Uterus (tissue), 4 donors: ENCODE measurements around the gene MRPL34. TPM values are rescaled to one million over a fixed set of nuclear protein-coding genes. Genes with fewer than 3 reads are reported as not detected.

Source experiments
- DNase-seq, 2 donors: peaks; one replicate each; pipeline ENCODE4 v3.0.0-alpha.2; 2019 to 2020
- H3K27ac ChIP-seq, 2 donors: fragments of 200-600 bp; sonication (generic); 1 replicate in 1 of 2; 2 replicates in 1 of 2; pipeline ENCODE4 v1.5.1; 2016 to 2018
- H3K27me3 ChIP-seq, 2 donors: fragments of 200-600 bp; sonication (generic); one replicate each; pipeline ENCODE4 v1.5.1; 2018 to 2019; ENCODE audit warnings: control low read depth in 1 of 2
- H3K36me3 ChIP-seq, 2 donors: fragments of 200-600 bp; sonication (generic); one replicate each; pipeline ENCODE4 v1.5.1; 2019; ENCODE audit warnings: control low read depth in 1 of 2
- H3K4me1 ChIP-seq, 2 donors: fragments of 200-600 bp; sonication (generic); one replicate each; pipeline ENCODE4 v1.5.1; 2018 to 2019; ENCODE audit warnings: control low read depth in 1 of 2
- H3K4me3 ChIP-seq, 2 donors: fragments of 200-600 bp; sonication (generic); 1 replicate in 1 of 2; 2 replicates in 1 of 2; pipeline ENCODE4 v1.5.1; 2018 to 2019; ENCODE audit warnings: mild to moderate bottlenecking in 1 of 2
- H3K9me3 ChIP-seq, 2 donors: fragments of 200-600 bp; sonication (generic); one replicate each; pipeline ENCODE4 v1.5.1; 2019; ENCODE audit warnings: control low read depth in 1 of 2
- POLR2A ChIP-seq, 2 donors: fragments of 450-650 bp; IDR thresholded peaks; one replicate each; pipeline ENCODE4 v1.6.1; 2016; ENCODE audit warnings: antibody characterized with exemption in 2 of 2, mild to moderate bottlenecking in 1 of 2, moderate library complexity in 1 of 2
- intact Hi-C: fragments of 100-400 bp; cut with DNase I; formaldehyde crosslinking; loops from one replicate; pipeline ENCODE4 v1.15.1; 2023; ENCODE audit warnings: low total_unique reads
- total RNA-seq, 4 donors: library from RNA; depleted of rRNA in 3 of 4; stranded (reverse); fragments of >200 nt in 3 of 4; gene quantifications; one replicate each; pipeline versions ENCODE4 v1.1.0 to v1.2.4, GENCODE V29; 2014 to 2023
- TF ChIP-seq, protein P1 (sequence below), 4 experiments: fragments of 200-600 bp in 2 of 4; fragments of 450-650 bp in 2 of 4; sonication (generic) in 2 of 4; IDR thresholded peaks; one replicate each; pipeline ENCODE4 v1.5.1; 2016 to 2019; ENCODE audit warnings: antibody characterized with exemption in 4 of 4, mild to moderate bottlenecking in 2 of 4, moderate library complexity in 1 of 4
- donor health status: DM: yes; HTN: yes; CAD: no.

MRPL34 gene
- total RNA-seq, 4 donors from 2014 or later, result 30.9 to 289 (median 97.2) TPM

DNA sequence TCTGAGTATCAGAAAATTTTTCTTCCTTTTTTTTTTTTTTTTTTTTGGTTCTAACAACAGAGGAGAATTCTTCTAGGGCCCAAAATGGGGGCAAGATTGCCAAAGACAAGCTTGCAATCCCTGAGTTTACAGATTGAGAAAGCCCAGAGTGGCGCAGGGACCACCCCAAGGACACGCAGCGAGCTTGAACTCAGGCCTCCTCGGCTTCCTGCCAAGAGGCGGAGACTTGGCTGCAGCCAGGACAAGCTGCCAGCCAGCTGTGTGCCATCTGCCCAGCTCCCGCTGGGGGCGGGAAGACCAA is 506 bp upstream of the MRPL34 start:
- H3K4me3 ChIP-seq, result peak overlapping the region; percentile 53 to 77
- no peak for DNase-seq
- intact Hi-C loops, result no loop called here
- H3K27me3 ChIP-seq, result no peaks in the 10 kb centered on the region
- no peaks in the 10 kb centered on the region for H3K9me3 ChIP-seq
- H3K4me1 ChIP-seq, result peaks cover 0 to 24% of the 10 kb centered on the region in 2 donors
- H3K36me3 ChIP-seq, result no peaks in the 10 kb centered on the region
- H3K27ac ChIP-seq, result peak overlapping the region; percentile 75 to 89
- TF ChIP-seq, protein P1, sequence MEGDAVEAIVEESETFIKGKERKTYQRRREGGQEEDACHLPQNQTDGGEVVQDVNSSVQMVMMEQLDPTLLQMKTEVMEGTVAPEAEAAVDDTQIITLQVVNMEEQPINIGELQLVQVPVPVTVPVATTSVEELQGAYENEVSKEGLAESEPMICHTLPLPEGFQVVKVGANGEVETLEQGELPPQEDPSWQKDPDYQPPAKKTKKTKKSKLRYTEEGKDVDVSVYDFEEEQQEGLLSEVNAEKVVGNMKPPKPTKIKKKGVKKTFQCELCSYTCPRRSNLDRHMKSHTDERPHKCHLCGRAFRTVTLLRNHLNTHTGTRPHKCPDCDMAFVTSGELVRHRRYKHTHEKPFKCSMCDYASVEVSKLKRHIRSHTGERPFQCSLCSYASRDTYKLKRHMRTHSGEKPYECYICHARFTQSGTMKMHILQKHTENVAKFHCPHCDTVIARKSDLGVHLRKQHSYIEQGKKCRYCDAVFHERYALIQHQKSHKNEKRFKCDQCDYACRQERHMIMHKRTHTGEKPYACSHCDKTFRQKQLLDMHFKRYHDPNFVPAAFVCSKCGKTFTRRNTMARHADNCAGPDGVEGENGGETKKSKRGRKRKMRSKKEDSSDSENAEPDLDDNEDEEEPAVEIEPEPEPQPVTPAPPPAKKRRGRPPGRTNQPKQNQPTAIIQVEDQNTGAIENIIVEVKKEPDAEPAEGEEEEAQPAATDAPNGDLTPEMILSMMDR (IDR thresholded peaks at IDR 0.05), result no peak
- TF ChIP-seq POLR2A (IDR thresholded peaks at IDR 0.05), result no peak

DNA sequence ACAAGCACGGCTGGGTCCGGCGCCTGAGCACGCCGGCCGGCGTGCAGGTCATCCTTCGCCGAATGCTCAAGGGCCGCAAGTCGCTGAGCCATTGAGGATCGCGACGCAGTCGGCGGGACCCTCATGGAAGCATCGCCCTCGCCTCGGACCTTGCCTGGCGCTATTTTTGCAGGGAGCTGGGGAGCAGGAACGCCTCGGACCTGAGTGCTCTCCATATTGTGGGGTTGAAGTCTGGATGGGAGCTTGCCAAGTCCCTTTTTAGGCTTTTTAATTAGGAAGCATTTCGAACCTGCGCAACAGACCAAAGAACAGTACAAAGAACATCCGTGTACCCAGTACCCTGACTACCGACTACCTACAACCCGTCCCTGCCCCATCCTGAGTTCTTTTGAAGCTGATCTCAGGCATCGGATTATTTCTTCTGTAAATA is 628 bp downstream of the MRPL34 start:
- H3K4me1 ChIP-seq, result peaks cover 0 to 28% of the 10 kb centered on the region in 2 donors
- TF ChIP-seq, protein P1 (IDR thresholded peaks at IDR 0.05), result no peak
- TF ChIP-seq POLR2A (IDR thresholded peaks at IDR 0.05), result no peak
- H3K9me3 ChIP-seq, result no peaks in the 10 kb centered on the region
- intact Hi-C loops, result no loop called here
- H3K4me3 ChIP-seq, result peak overlapping the region; percentile 53 to 77
- H3K36me3 ChIP-seq, result no peaks in the 10 kb centered on the region
- no peaks in the 10 kb centered on the region for H3K27me3 ChIP-seq
- H3K27ac ChIP-seq, result peak overlapping the region; percentile 75 to 89
- no peak for DNase-seq

DNA sequence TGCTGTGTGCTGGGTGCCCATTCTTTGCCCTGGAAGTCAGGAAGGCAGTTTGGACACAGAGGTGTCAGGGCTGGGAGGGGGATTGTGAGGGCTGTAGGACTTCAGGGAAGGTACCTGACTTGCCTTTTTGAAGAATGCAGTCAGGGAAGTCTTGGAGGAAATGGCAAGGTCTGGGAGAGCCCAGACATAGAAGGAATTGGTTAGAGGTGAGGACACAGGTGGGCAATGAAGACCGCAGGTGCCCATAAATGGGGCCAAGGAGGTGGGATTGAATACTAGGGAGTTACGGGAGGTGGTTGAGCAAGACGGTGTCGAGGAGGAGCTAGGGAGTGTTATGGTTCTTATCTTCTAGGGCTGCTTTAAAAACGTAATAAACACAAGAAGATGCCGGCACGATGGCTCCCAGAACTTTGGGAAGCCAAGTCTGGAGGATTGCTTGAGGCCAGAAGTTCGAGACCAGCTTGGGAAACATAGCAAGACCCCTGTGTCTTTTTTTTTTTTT is 2.3 kb downstream of the MRPL34 start:
- intact Hi-C loops, result no loop called here
- H3K9me3 ChIP-seq, result no peaks in the 10 kb centered on the region
- H3K4me1 ChIP-seq, result peaks cover 0 to 21% of the 10 kb centered on the region in 2 donors
- no peaks in the 10 kb centered on the region for H3K36me3 ChIP-seq
- no peaks in the 10 kb centered on the region for H3K27me3 ChIP-seq
- H3K4me3 ChIP-seq, result no peak overlapping the region
- no peak for TF ChIP-seq POLR2A (IDR thresholded peaks at IDR 0.05)
- TF ChIP-seq, protein P1 (IDR thresholded peaks at IDR 0.05), result no peak
- H3K27ac ChIP-seq, result no peak overlapping the region
- no peak for DNase-seq

DNA sequence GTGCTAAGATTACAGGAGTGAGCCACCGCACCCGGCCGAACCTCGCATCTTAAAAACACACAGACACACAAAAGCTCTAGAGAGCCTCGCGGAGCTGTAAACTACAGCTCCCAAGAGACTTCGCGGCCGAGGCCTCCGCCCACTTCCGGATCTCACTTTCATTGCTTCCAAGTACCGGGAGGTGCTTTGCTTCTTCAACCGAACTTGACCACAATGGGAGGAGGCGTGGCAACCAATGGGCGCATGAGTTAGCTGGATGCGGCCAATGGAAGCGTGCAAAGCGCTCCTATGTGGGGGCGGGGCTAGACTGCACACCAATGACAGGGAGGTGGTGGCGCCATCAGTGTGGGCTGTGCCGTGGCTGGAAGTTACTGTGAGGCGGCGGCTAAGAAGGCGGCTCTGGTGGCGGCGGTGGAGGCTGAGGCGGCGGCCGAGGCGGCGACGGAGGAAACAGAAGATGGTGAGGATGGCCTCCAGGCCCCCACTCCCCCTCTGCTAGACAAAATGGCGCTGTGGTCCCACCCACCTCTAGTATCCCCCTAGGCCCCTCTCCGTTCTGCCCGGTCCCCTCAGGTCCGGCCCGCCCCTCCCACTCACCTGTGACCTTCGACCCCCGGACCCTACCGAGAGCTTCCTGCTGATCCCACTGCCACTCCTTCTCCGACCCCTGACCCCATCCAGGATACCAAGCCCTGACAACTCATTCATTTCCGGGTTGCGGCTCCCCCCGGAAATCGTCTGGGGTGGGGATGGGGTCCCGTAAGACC is 3.7 kb downstream of the MRPL34 start, which contains the start of gene DDA1:
Gene DDA1 (plus strand): TSS at position 366 of the 767 bp plus-strand sequence. CDS start 92 bp downstream, at position 458.
- no peaks in the 10 kb centered on the region for H3K9me3 ChIP-seq
- H3K4me1 ChIP-seq, result peaks cover 0 to 21% of the 10 kb centered on the region in 2 donors
- H3K27me3 ChIP-seq, result no peaks in the 10 kb centered on the region
- no peaks in the 10 kb centered on the region for H3K36me3 ChIP-seq
- peak within 1 kb of the TSS; percentile 83 to 93 for H3K4me3 ChIP-seq
- intact Hi-C loops, result no loop called here
- DNase-seq, result peak; percentile 99 to 100
- TF ChIP-seq, protein P1 (IDR thresholded peaks at IDR 0.05), result peak in 2 of 4 experiments; percentile 12 to 23
- peak; percentile 11 to 60 for TF ChIP-seq POLR2A (IDR thresholded peaks at IDR 0.05)
- H3K27ac ChIP-seq, result peak within 1 kb of the TSS; percentile 66 to 68

DNA sequence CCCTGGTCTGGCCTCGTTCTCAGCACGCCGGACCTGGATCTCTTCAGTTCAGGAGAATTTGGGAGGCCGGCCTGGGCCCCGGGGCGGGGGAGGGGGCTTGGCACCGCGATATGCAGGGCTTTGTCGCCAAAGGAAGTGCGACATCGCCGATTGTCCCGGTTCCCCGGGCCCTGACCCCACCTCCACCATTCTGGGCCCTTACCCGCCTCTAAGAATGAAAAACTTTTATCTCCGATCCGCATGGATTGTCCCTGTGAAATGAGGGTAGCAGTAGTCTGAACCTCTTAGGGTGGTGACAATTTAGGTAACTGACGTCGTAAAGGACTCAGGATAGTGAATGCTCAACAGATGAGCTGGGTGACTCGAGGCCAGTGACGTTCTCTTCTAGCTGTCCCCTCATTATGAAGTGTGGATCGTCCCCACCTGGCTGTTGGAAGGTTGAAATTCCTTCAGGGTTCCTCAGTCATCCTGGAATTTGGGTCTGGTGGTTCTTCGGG is 4.3 kb downstream of the MRPL34 start:
- H3K27ac ChIP-seq, result peak overlapping the region; percentile 66 to 68
- peak overlapping the region; percentile 83 to 93 for H3K4me3 ChIP-seq
- H3K4me1 ChIP-seq, result peaks cover 0 to 19% of the 10 kb centered on the region in 2 donors
- intact Hi-C loops, result no loop called here
- no peak for TF ChIP-seq POLR2A (IDR thresholded peaks at IDR 0.05)
- TF ChIP-seq, protein P1 (IDR thresholded peaks at IDR 0.05), result no peak
- no peaks in the 10 kb centered on the region for H3K36me3 ChIP-seq
- H3K9me3 ChIP-seq, result no peaks in the 10 kb centered on the region
- no peak for DNase-seq
- H3K27me3 ChIP-seq, result no peaks in the 10 kb centered on the region
